ENCODE results near the gene RDH5. TPM values are rescaled to one million over a fixed set of nuclear protein-coding genes. Genes with fewer than 3 reads are reported as not detected.

RDH5 gene, protein sequence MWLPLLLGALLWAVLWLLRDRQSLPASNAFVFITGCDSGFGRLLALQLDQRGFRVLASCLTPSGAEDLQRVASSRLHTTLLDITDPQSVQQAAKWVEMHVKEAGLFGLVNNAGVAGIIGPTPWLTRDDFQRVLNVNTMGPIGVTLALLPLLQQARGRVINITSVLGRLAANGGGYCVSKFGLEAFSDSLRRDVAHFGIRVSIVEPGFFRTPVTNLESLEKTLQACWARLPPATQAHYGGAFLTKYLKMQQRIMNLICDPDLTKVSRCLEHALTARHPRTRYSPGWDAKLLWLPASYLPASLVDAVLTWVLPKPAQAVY
- total RNA-seq (10 to 100 TPM in 1 of 9 donors, 1 to 10 TPM in 8; 1.9 to 25.7 (median 4.5) TPM), polyA plus RNA-seq (10 to 100 TPM in 2 of 3 donors, 1 to 10 TPM in 1; 2.7 to 41.4 (median 32.7) TPM)
- long read RNA-seq, donor 1, partial matches to known transcripts = 1,757 of 1,792 reads
- long read RNA-seq, donor 1, other reads (novel, unspliced or antisense) = 35 of 1,792 reads
- long read RNA-seq, donor 2 = 0 reads
- long read RNA-seq, donor 3, partial matches to known transcripts = 454 of 2,002 reads
- long read RNA-seq, donor 3, other reads (novel, unspliced or antisense) = 1,548 of 2,002 reads
- long read RNA-seq, donor 4 = 0 reads
- long read RNA-seq, donor 5 = 0 reads
- long read RNA-seq, donor 6, partial matches to known transcripts = 0 of 1 reads
- long read RNA-seq, donor 6, other reads (novel, unspliced or antisense) = 0 of 1 reads
- long read RNA-seq, donor 7, partial matches to known transcripts = 1,157 of 1,167 reads
- long read RNA-seq, donor 7, other reads (novel, unspliced or antisense) = 10 of 1,167 reads
- long read RNA-seq, donor 8, partial matches to known transcripts = 1,208 of 2,298 reads
- long read RNA-seq, donor 8, other reads (novel, unspliced or antisense) = 1,090 of 2,298 reads
- long read RNA-seq, donor 9, partial matches to known transcripts = 1,771 of 1,845 reads
- long read RNA-seq, donor 9, other reads (novel, unspliced or antisense) = 74 of 1,845 reads
- long read RNA-seq, donor 10, partial matches to known transcripts = 1,221 of 1,243 reads
- long read RNA-seq, donor 10, other reads (novel, unspliced or antisense) = 20 of 1,243 reads

DNA sequence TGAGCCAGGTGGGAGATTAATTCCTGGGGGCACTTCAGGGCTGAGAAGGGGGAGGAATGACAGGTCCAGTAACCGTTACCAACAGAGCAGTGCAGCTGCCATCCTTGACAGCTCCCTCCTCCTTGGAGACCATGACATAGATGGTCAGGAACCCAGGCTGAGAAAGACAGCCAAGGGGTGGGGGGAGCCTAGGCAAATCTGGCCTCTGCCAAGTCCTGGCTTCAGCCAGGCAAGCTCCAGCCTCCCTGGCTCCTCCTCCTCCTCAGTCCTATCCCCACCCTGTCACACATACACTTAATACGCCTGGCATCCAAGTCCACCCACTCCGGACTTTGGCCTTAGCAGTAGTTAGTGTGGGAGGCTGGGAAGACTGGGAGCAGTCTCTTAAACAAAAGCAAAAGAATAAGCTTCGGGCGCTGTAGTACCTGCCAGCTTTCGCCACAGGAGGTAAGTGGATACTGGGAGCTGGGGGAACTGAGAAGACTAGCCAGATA is at the start of gene RDH5:
Gene RDH5, plus strand, starts transcription at position 323 of the 494 bp plus-strand sequence. CDS start 792 bp downstream, outside the sequence.
- 72 to 85% (median 81%) methylated on average over 5 to 6 of the region's 6 CpGs for WGBS, 4 donors
- Histone ChIP-seq H3K36me3 (replicated peaks in 1 of 2) (peaks cover 0 to 29% of the 10 kb centered on the region in 2 donors), H3K27ac (peak within 1 kb of the TSS in 4 of 5 donors; percentile 20 to 77 (median 55)), H3K9me3 (replicated peaks in 1 of 3) (no peaks in the 10 kb centered on the region), H3K4me3 (no peak within 1 kb of the TSS), H3K4me1 (replicated peaks in 1 of 2) (peaks cover 12 to 31% of the 10 kb centered on the region in 2 donors), H3K27me3 (no peaks in the 10 kb centered on the region)
- peak in 1 of 7 donors; percentile 54 for DNase-seq
- TF ChIP-seq, protein P1, sequence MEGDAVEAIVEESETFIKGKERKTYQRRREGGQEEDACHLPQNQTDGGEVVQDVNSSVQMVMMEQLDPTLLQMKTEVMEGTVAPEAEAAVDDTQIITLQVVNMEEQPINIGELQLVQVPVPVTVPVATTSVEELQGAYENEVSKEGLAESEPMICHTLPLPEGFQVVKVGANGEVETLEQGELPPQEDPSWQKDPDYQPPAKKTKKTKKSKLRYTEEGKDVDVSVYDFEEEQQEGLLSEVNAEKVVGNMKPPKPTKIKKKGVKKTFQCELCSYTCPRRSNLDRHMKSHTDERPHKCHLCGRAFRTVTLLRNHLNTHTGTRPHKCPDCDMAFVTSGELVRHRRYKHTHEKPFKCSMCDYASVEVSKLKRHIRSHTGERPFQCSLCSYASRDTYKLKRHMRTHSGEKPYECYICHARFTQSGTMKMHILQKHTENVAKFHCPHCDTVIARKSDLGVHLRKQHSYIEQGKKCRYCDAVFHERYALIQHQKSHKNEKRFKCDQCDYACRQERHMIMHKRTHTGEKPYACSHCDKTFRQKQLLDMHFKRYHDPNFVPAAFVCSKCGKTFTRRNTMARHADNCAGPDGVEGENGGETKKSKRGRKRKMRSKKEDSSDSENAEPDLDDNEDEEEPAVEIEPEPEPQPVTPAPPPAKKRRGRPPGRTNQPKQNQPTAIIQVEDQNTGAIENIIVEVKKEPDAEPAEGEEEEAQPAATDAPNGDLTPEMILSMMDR (IDR thresholded peaks at IDR 0.05) = no peak
- TF ChIP-seq POLR2A (IDR thresholded peaks at IDR 0.05) = no peak
- intact Hi-C loops (cut with DNase I) = no loop called here

DNA sequence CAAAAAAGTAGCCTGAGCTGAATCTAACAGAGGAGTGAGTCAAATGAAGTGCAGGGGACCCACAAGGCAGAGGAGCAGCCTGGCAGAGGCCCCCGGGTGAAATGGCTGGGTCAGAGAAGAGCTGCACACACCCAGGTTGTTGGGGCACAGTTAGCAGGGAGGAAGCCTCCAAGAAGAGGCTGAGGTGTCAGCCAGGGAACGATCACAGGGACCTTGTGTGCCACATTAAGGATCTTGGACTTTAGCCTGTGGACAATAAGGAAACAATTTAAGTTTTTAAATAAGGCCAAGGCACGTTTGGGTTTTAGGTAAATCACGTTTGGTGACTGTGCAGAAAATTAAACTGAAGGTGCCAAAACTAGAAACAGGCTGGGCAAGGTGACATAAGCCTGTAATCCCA is 48.4 kb upstream of the RDH5 start:
- 51 to 68% (median 62%) methylated on average over 4 of the region's 4 CpGs for WGBS, 4 donors

DNA sequence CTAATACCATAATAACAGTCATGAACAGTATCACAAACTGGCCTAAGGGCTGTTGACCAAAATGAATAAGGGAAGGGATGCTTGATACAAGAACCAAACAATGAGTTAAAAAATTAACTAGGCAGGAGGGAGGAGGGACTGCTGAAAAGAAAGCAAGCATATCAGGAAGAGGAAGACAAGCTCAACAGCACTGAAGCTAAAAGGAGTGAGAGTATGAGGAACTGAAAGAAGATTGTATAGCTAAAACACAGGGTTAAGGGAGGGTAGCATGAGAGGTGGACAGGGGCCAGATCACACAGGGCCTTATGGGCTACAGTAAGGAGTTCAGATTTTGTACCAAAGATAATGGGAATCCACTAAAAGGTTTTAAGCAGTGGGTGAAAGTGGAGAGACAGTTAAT is 46.6 kb upstream of the RDH5 start:
- no peak for TF ChIP-seq POLR2A (IDR thresholded peaks at IDR 0.05)
- TF ChIP-seq, protein P1 (IDR thresholded peaks at IDR 0.05) = no peak
- Histone ChIP-seq H3K9me3 (replicated peaks in 1 of 3) (no peaks in the 10 kb centered on the region), H3K27ac (peak overlapping the region in 1 of 5 donors; percentile 55), H3K27me3 (no peaks in the 10 kb centered on the region), H3K4me3 (no peak overlapping the region), H3K4me1 (replicated peaks in 1 of 2) (peaks cover 0 to 4% of the 10 kb centered on the region in 2 donors), H3K36me3 (replicated peaks in 1 of 2) (no peaks in the 10 kb centered on the region)
- intact Hi-C loops (cut with DNase I) = no loop called here
- DNase-seq = peak in 2 of 7 donors; percentile 17 to 37

More for the DNA sequence above, 48.4 kb upstream of the RDH5 start:
- Histone ChIP-seq H3K4me3 (no peak overlapping the region), H3K27ac (no peak overlapping the region), H3K4me1 (replicated peaks in 1 of 2) (peaks cover 0 to 4% of the 10 kb centered on the region in 2 donors), H3K9me3 (replicated peaks in 1 of 3) (no peaks in the 10 kb centered on the region), H3K36me3 (replicated peaks in 1 of 2) (no peaks in the 10 kb centered on the region), H3K27me3 (no peaks in the 10 kb centered on the region)
- intact Hi-C loops (cut with DNase I) = no loop called here
- peak in 1 of 7 donors; percentile 1 for DNase-seq
- TF ChIP-seq, protein P1 (IDR thresholded peaks at IDR 0.05) = no peak

Data from adrenal gland (tissue), 19 donors.